HG02973 (cell line): Measurements from ENCODE around the gene SLC30A3.

Experiments used
- ATAC-seq: cut with Tn5 transposase; IDR thresholded peaks from one replicate; pipeline ENCODE4 v1.9.1; 2021; ENCODE audit warnings: moderate library complexity; ENCODE audit not compliant: unreplicated experiment

The SLC30A3 gene

GRCh38 chr2:27236626-27237025 is 26.2 kb downstream of the SLC30A3 start:
- ATAC-seq: no peak

GRCh38 chr2:27236136-27236535 is 26.7 kb downstream of the SLC30A3 start:
- no peak for ATAC-seq

- ATAC-seq: no peak
Measured at GRCh38 chr2:27233341-27233740, 29.5 kb downstream of the SLC30A3 start.

GRCh38 chr2:27231921-27232320 is 30.9 kb downstream of the SLC30A3 start:
- ATAC-seq: no peak

GRCh38 chr2:27227501-27227900 is 35.3 kb downstream of the SLC30A3 start:
- no peak for ATAC-seq

GRCh38 chr2:27225526-27225925 is 37.3 kb downstream of the SLC30A3 start:
- no peak for ATAC-seq

GRCh38 chr2:27223416-27223815 is 39.4 kb downstream of the SLC30A3 start:
- ATAC-seq: no peak

GRCh38 chr2:27222407-27222806 is 40.4 kb downstream of the SLC30A3 start:
- no peak for ATAC-seq

- ATAC-seq: no peak
Measured at GRCh38 chr2:27221166-27221565, 41.7 kb downstream of the SLC30A3 start.

GRCh38 chr2:27220091-27220490 is 42.8 kb downstream of the SLC30A3 start:
- ATAC-seq: no peak

GRCh38 chr2:27219091-27219490 is 43.8 kb downstream of the SLC30A3 start:
- ATAC-seq: no peak

- no peak for ATAC-seq
Measured at GRCh38 chr2:27218614-27219013, 44.2 kb downstream of the SLC30A3 start.

GRCh38 chr2:27217173-27218121 is 45.4 kb downstream of the SLC30A3 start, which contains the start of gene CAD:
CAD (plus strand) TSS chr2:27217369; CDS start chr2:27217552, 183 bp downstream.
- ATAC-seq: peak; percentile 66

- ATAC-seq: no peak
Measured at GRCh38 chr2:27216416-27217137, 46.3 kb downstream of the SLC30A3 start.

- ATAC-seq: no peak
Measured at GRCh38 chr2:27214941-27215340, 47.9 kb downstream of the SLC30A3 start.

GRCh38 chr2:27212626-27213471 is 50.0 kb downstream of the SLC30A3 start:
- ATAC-seq: peak; percentile 11

- peak; percentile 74 for ATAC-seq
Measured at GRCh38 chr2:27211943-27212625, 50.8 kb downstream of the SLC30A3 start, which contains the start of the genes ATRAID and SLC5A6. ATRAID (plus strand) TSS chr2:27212041; CDS start chr2:27212369, 328 bp downstream. SLC5A6 (minus strand) TSS chr2:27212268; CDS start chr2:27207650, 4,618 bp downstream.

GRCh38 chr2:27211241-27211942 is 51.5 kb downstream of the SLC30A3 start:
- ATAC-seq: peak; percentile 56

GRCh38 chr2:27209621-27210401 is 53.0 kb downstream of the SLC30A3 start:
- ATAC-seq: no peak
